Measurements from ENCODE around the gene NRG2. TPM values are rescaled to one million over a fixed set of nuclear protein-coding genes. Genes with fewer than 3 reads are reported as not detected.

Gene NRG2
- total RNA-seq, 4 donors from 2014 or later = 0.66 to 4.9 (median 2.5) TPM

- H3K9me3 ChIP-seq = no peaks in the 10 kb centered on the region
- no peak for TF ChIP-seq CTCF (IDR thresholded peaks at IDR 0.05)
- no peak for TF ChIP-seq POLR2A (IDR thresholded peaks at IDR 0.05)
- H3K4me1 ChIP-seq = peaks cover 9 to 41% (median 16%) of the 10 kb centered on the region in 3 donors
- no peak overlapping the region for H3K4me3 ChIP-seq
- H3K27me3 ChIP-seq = no peaks in the 10 kb centered on the region
- no peak for DNase-seq
- intact Hi-C loops (cut with DNase I) = loop anchor here (5.0 to 10.0 kb wide), 2 partner anchors 78 to 100 kb away; no protein-coding TSS in a partner anchor
- 44 to 54% methylated on average over 7 to 10 of the region's 12 CpGs for WGBS, 2 donors
- H3K36me3 ChIP-seq = no peaks in the 10 kb centered on the region
- H3K27ac ChIP-seq = no peak overlapping the region
Observed at GRCh38 chr5:139864716-139865483, 178.2 kb downstream of the NRG2 start.

- TF ChIP-seq CTCF (IDR thresholded peaks at IDR 0.05) (peak; percentile 76 to 96 (median 90)), POLR2A (IDR thresholded peaks at IDR 0.05) (no peak)
- no peak overlapping the region for H3K4me3 ChIP-seq
- 8 to 16% methylated on average over 1 to 4 of the region's 5 CpGs for WGBS, 2 donors
- peak overlapping the region; percentile 23 to 43 (median 30) for H3K27ac ChIP-seq
- intact Hi-C loops (cut with DNase I) = loop anchor here (5.0 to 10.0 kb wide), 2 partner anchors 77 to 101 kb away; no protein-coding TSS in a partner anchor
- peaks cover 9 to 33% (median 16%) of the 10 kb centered on the region in 3 donors for H3K4me1 ChIP-seq
- H3K9me3 ChIP-seq = no peaks in the 10 kb centered on the region
- no peaks in the 10 kb centered on the region for H3K27me3 ChIP-seq
- H3K36me3 ChIP-seq = no peaks in the 10 kb centered on the region
- DNase-seq = no peak
Observed at GRCh38 chr5:139863855-139864558, 179.1 kb downstream of the NRG2 start.

- WGBS, 2 donors = 34 to 35% methylated on average over 5 to 8 of the region's 9 CpGs
- H3K27ac ChIP-seq = peak overlapping the region; percentile 23 to 43 (median 30)
- intact Hi-C loops (cut with DNase I) = loop anchor here (5.0 to 10.0 kb wide), 2 partner anchors 76 to 101 kb away; no protein-coding TSS in a partner anchor
- peaks cover 9 to 33% (median 16%) of the 10 kb centered on the region in 3 donors for H3K4me1 ChIP-seq
- no peaks in the 10 kb centered on the region for H3K9me3 ChIP-seq
- no peak overlapping the region for H3K4me3 ChIP-seq
- no peak for DNase-seq
- no peaks in the 10 kb centered on the region for H3K36me3 ChIP-seq
- H3K27me3 ChIP-seq = no peaks in the 10 kb centered on the region
- no peak for TF ChIP-seq CTCF (IDR thresholded peaks at IDR 0.05)
- no peak for TF ChIP-seq POLR2A (IDR thresholded peaks at IDR 0.05)
Observed at GRCh38 chr5:139863361-139863760, 179.7 kb downstream of the NRG2 start.

GRCh38 chr5:139862803-139863202, 180.3 kb downstream of the NRG2 start:
- Histone ChIP-seq H3K36me3 (no peaks in the 10 kb centered on the region), H3K27me3 (no peaks in the 10 kb centered on the region), H3K4me3 (no peak overlapping the region), H3K9me3 (no peaks in the 10 kb centered on the region), H3K27ac (peak overlapping the region in 1 of 4 donors; percentile 43), H3K4me1 (peaks cover 9 to 33% (median 16%) of the 10 kb centered on the region in 3 donors)
- intact Hi-C loops (cut with DNase I) = loop anchor here (5.0 to 10.0 kb wide), 2 partner anchors 76 to 102 kb away; no protein-coding TSS in a partner anchor
- no peak for DNase-seq
- 68 to 75% methylated on average over 2 of the region's 2 CpGs for WGBS, 2 donors
- no peak for TF ChIP-seq POLR2A (IDR thresholded peaks at IDR 0.05)
- TF ChIP-seq CTCF (IDR thresholded peaks at IDR 0.05) = no peak

Data from esophagus squamous epithelium (tissue), 5 donors.